ENCODE measurements around the gene C11orf97. TPM values are rescaled to one million over a fixed set of nuclear protein-coding genes. Genes with fewer than 3 reads are reported as not detected.
A peak's percentile ranks its signal among the peaks of the same experiment; 100 is the strongest.

Gene C11orf97
- total RNA-seq, 2 donors from 2014 or later, result not detected

- no peak for ATAC-seq
- intact Hi-C loops (cut with DNase I), result no loop called here
- Histone ChIP-seq H3K27me3 (no peaks in the 10 kb centered on the region), H3K9me3 (no peaks in the 10 kb centered on the region), H3K36me3 (replicated peaks in 1 of 2; ENCODE audit: insufficient read depth in 1 of 2, low read depth in 2 of 2) (no peaks in the 10 kb centered on the region), H3K4me1 (peaks cover 10% of the 10 kb centered on the region), H3K4me3 (no peak overlapping the region), H3K27ac (no peak overlapping the region)
- 36 to 48% methylated on average over 4 to 5 of the region's 5 CpGs for WGBS, 2 donors
- TF ChIP-seq POLR2A (IDR thresholded peaks at IDR 0.05), result no peak
- peak in 5 of 7 experiments; percentile 24 to 53 (median 31) for TF ChIP-seq CTCF (IDR thresholded peaks at IDR 0.05)
- no peak for DNase-seq
These were observed 9.4 kb downstream of the C11orf97 start for GRCh38 chr11:94521684-94522083.

GRCh38 chr11:94524341-94524740 is 12.1 kb downstream of the C11orf97 start:
- intact Hi-C loops (cut with DNase I), result no loop called here
- no peaks in the 10 kb centered on the region for H3K9me3 ChIP-seq
- no peak overlapping the region for H3K27ac ChIP-seq
- TF ChIP-seq CTCF (IDR thresholded peaks at IDR 0.05) (no peak), POLR2A (IDR thresholded peaks at IDR 0.05) (no peak)
- no peaks in the 10 kb centered on the region for H3K36me3 ChIP-seq (replicated peaks in 1 of 2; ENCODE audit: insufficient read depth in 1 of 2, low read depth in 2 of 2)
- DNase-seq (no peak), ATAC-seq (no peak)
- no peaks in the 10 kb centered on the region for H3K27me3 ChIP-seq
- H3K4me3 ChIP-seq, result no peak overlapping the region
- WGBS, 2 donors, result 64 to 81% methylated on average over 1 of the region's 1 CpG
- H3K4me1 ChIP-seq, result peaks cover 10% of the 10 kb centered on the region

- H3K27ac ChIP-seq, result no peak overlapping the region
- no peaks in the 10 kb centered on the region for H3K36me3 ChIP-seq (replicated peaks in 1 of 2; ENCODE audit: insufficient read depth in 1 of 2, low read depth in 2 of 2)
- H3K4me3 ChIP-seq, result no peak overlapping the region
- H3K27me3 ChIP-seq, result no peaks in the 10 kb centered on the region
- DNase-seq (peak; percentile 46 to 78 (median 66)), ATAC-seq (no peak)
- intact Hi-C loops (cut with DNase I), result no loop called here
- no peaks in the 10 kb centered on the region for H3K9me3 ChIP-seq
- peaks cover 6% of the 10 kb centered on the region for H3K4me1 ChIP-seq
- TF ChIP-seq CTCF (IDR thresholded peaks at IDR 0.05) (no peak), POLR2A (IDR thresholded peaks at IDR 0.05) (no peak)
- WGBS, 2 donors, result 29 to 37% methylated on average over 5 of the region's 5 CpGs
These were observed 13.5 kb downstream of the C11orf97 start for GRCh38 chr11:94525546-94526324.

- Histone ChIP-seq H3K9me3 (no peaks in the 10 kb centered on the region), H3K4me3 (no peak overlapping the region), H3K4me1 (peaks cover 6% of the 10 kb centered on the region), H3K27ac (no peak overlapping the region), H3K36me3 (replicated peaks in 1 of 2; ENCODE audit: insufficient read depth in 1 of 2, low read depth in 2 of 2) (no peaks in the 10 kb centered on the region), H3K27me3 (no peaks in the 10 kb centered on the region)
- intact Hi-C loops (cut with DNase I), result no loop called here
- no peak for TF ChIP-seq CTCF (IDR thresholded peaks at IDR 0.05)
- no peak for TF ChIP-seq POLR2A (IDR thresholded peaks at IDR 0.05)
- 62 to 77% methylated on average over 4 of the region's 4 CpGs for WGBS, 2 donors
- no peak for DNase-seq
- ATAC-seq, result no peak
These were observed 14.6 kb downstream of the C11orf97 start for GRCh38 chr11:94526645-94527438.

All from body of pancreas (tissue), 4 donors.